Middle frontal gyrus (tissue), 1 donor: Measurements from ENCODE around the gene XAB2.

ENCODE experiments used
- DNase-seq: peaks from one replicate; pipeline ENCODE4 v3.0.0-alpha.2; 2015; ENCODE audit warnings: low spot score; ENCODE audit errors: extremely low spot score

XAB2 gene

GRCh38 chr19:7612282-7613274 lies 16.8 kb downstream of the XAB2 start:
- no peak for DNase-seq

GRCh38 chr19:7611541-7612279 lies 17.6 kb downstream of the XAB2 start:
- DNase-seq, result no peak

- DNase-seq, result no peak
Observed at GRCh38 chr19:7610491-7611240, 18.7 kb downstream of the XAB2 start.

GRCh38 chr19:7607874-7608560 lies 21.3 kb downstream of the XAB2 start:
- DNase-seq, result no peak

- DNase-seq, result no peak
Observed at GRCh38 chr19:7607212-7607873, 22.0 kb downstream of the XAB2 start.

- DNase-seq, result no peak
Observed at GRCh38 chr19:7606289-7606688, 23.1 kb downstream of the XAB2 start.

GRCh38 chr19:7605490-7606222 lies 23.7 kb downstream of the XAB2 start:
- DNase-seq, result no peak

GRCh38 chr19:7603919-7604318 lies 25.4 kb downstream of the XAB2 start:
- no peak for DNase-seq

- no peak for DNase-seq
Observed at GRCh38 chr19:7602935-7603497, 26.3 kb downstream of the XAB2 start.

- DNase-seq, result no peak
Observed at GRCh38 chr19:7602240-7602934, 27.0 kb downstream of the XAB2 start.

- DNase-seq, result no peak
Observed at GRCh38 chr19:7600721-7601120, 28.6 kb downstream of the XAB2 start.

- no peak for DNase-seq
Observed at GRCh38 chr19:7598180-7598579, 31.2 kb downstream of the XAB2 start.

GRCh38 chr19:7597689-7598088 lies 31.7 kb downstream of the XAB2 start:
- no peak for DNase-seq

- no peak for DNase-seq
Observed at GRCh38 chr19:7596211-7596937, 33.0 kb downstream of the XAB2 start.

- DNase-seq, result peak; percentile 5
Observed at GRCh38 chr19:7595466-7596133, 33.7 kb downstream of the XAB2 start, which contains the start of gene CAMSAP3. TSS of gene CAMSAP3 (plus strand) at chr19:7595863. CDS start at chr19:7596003, 140 bp downstream.

- DNase-seq, result no peak
Observed at GRCh38 chr19:7590256-7590655, 39.1 kb downstream of the XAB2 start.

GRCh38 chr19:7589822-7590221 lies 39.5 kb downstream of the XAB2 start:
- no peak for DNase-seq

- no peak for DNase-seq
Observed at GRCh38 chr19:7582446-7582845, 46.9 kb downstream of the XAB2 start.
